ENCODE results near the gene PRKN.

PRKN gene

GRCh38 chr6:161732594-161732993 lies 995.0 kb downstream of the PRKN start:
- no peak for DNase-seq (ENCODE audit: low read depth in 2 of 2)

GRCh38 chr6:161727083-161727833 lies 1000.3 kb downstream of the PRKN start:
- no peak for DNase-seq (ENCODE audit: low read depth in 2 of 2)

GRCh38 chr6:161722394-161722793 lies 1005.2 kb downstream of the PRKN start:
- no peak for DNase-seq (ENCODE audit: low read depth in 2 of 2)

GRCh38 chr6:161721511-161721910 lies 1006.1 kb downstream of the PRKN start:
- DNase-seq (ENCODE audit: low read depth in 2 of 2) = no peak

GRCh38 chr6:161716176-161716575 lies 1011.4 kb downstream of the PRKN start:
- no peak for DNase-seq (ENCODE audit: low read depth in 2 of 2)

- DNase-seq (ENCODE audit: low read depth in 2 of 2) = no peak
Observed at GRCh38 chr6:161711938-161712337, 1015.6 kb downstream of the PRKN start.

GRCh38 chr6:161711515-161711914 lies 1016.1 kb downstream of the PRKN start:
- no peak for DNase-seq (ENCODE audit: low read depth in 2 of 2)

GRCh38 chr6:161710698-161711097 lies 1016.9 kb downstream of the PRKN start:
- no peak for DNase-seq (ENCODE audit: low read depth in 2 of 2)

GRCh38 chr6:161701056-161701455 lies 1026.5 kb downstream of the PRKN start:
- no peak for DNase-seq (ENCODE audit: low read depth in 2 of 2)

GRCh38 chr6:161696801-161697200 lies 1030.8 kb downstream of the PRKN start:
- no peak for DNase-seq (ENCODE audit: low read depth in 2 of 2)

- DNase-seq (ENCODE audit: low read depth in 2 of 2) = peak; percentile 12 to 15
Observed at GRCh38 chr6:161694995-161695394, 1032.6 kb downstream of the PRKN start.

GRCh38 chr6:161686655-161687054 lies 1040.9 kb downstream of the PRKN start:
- DNase-seq (ENCODE audit: low read depth in 2 of 2) = no peak

GRCh38 chr6:161684731-161685475 lies 1042.7 kb downstream of the PRKN start:
- peak; percentile 13 to 18 for DNase-seq (ENCODE audit: low read depth in 2 of 2)

- DNase-seq (ENCODE audit: low read depth in 2 of 2) = no peak
Observed at GRCh38 chr6:161683400-161683799, 1044.2 kb downstream of the PRKN start.

- DNase-seq (ENCODE audit: low read depth in 2 of 2) = no peak
Observed at GRCh38 chr6:161682982-161683381, 1044.6 kb downstream of the PRKN start.

GRCh38 chr6:161679980-161680538 lies 1047.5 kb downstream of the PRKN start:
- no peak for DNase-seq (ENCODE audit: low read depth in 2 of 2)

- DNase-seq (ENCODE audit: low read depth in 2 of 2) = no peak
Observed at GRCh38 chr6:161677188-161677587, 1050.4 kb downstream of the PRKN start.

GRCh38 chr6:161676586-161676985 lies 1051.0 kb downstream of the PRKN start:
- no peak for DNase-seq (ENCODE audit: low read depth in 2 of 2)

GRCh38 chr6:161674930-161675682 lies 1052.5 kb downstream of the PRKN start:
- DNase-seq (ENCODE audit: low read depth in 2 of 2) = no peak

GRCh38 chr6:161673026-161673425 lies 1054.5 kb downstream of the PRKN start:
- no peak for DNase-seq (ENCODE audit: low read depth in 2 of 2)

- DNase-seq (ENCODE audit: low read depth in 2 of 2) = no peak
Observed at GRCh38 chr6:161671117-161671516, 1056.4 kb downstream of the PRKN start.

- DNase-seq (ENCODE audit: low read depth in 2 of 2) = no peak
Observed at GRCh38 chr6:161668665-161669064, 1058.9 kb downstream of the PRKN start.
